Neuron (in vitro differentiated cells): Measurements from ENCODE around the gene FOXF2.
A peak's percentile ranks its signal among the peaks of the same experiment; 100 is the strongest.

Experiments
- H2AFZ ChIP-seq: one replicate; pipeline ENCODE4 v1.6.1; 2013; ENCODE audit warnings: low read depth, mild to moderate bottlenecking, inconsistent platforms, low read length, moderate library complexity
- H3K27me3 ChIP-seq: one replicate; pipeline ENCODE4 v1.6.1; 2013; ENCODE audit warnings: low read length; ENCODE audit not compliant: insufficient read depth
- H3K36me3 ChIP-seq: one replicate; pipeline ENCODE4 v1.6.1; 2013; ENCODE audit warnings: low read length; ENCODE audit not compliant: insufficient read depth
- H3K4me1 ChIP-seq: one replicate; pipeline ENCODE4 v1.6.1; 2013; ENCODE audit warnings: low read length; ENCODE audit not compliant: insufficient read depth
- H3K4me3 ChIP-seq: 2 replicates; pipeline ENCODE4 v1.5.1; 2013; ENCODE audit warnings: mild to moderate bottlenecking, low read length, moderate library complexity
- H3K9me3 ChIP-seq: one replicate; pipeline ENCODE4 v1.6.1; 2013; ENCODE audit warnings: low read length

The FOXF2 gene

DNA sequence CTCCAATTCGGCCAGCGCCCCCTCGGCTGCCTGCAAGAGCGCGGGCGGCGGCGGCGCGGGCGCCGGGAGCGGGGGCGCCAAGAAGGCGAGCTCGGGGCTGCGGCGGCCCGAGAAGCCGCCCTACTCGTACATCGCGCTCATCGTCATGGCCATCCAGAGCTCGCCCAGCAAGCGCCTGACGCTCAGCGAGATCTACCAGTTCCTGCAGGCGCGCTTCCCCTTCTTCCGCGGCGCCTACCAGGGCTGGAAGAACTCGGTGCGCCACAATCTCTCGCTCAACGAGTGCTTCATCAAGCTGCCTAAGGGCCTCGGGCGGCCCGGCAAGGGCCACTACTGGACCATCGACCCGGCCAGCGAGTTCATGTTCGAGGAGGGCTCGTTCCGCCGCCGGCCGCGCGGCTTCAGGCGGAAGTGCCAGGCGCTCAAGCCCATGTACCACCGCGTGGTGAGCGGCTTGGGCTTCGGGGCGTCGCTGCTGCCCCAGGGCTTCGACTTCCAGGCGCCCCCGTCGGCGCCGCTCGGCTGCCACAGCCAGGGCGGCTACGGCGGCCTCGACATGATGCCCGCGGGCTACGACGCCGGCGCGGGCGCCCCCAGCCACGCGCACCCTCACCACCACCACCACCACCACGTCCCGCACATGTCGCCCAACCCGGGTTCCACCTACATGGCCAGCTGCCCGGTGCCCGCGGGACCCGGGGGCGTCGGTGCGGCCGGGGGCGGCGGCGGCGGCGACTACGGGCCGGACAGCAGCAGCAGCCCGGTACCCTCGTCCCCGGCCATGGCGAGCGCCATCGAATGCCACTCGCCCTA, 963 bp downstream of the FOXF2 start:
- peak overlapping the region; percentile 48 for H2AFZ ChIP-seq
- peak overlapping the region; percentile 32 for H3K4me3 ChIP-seq
- no peaks in the 10 kb centered on the region for H3K9me3 ChIP-seq

DNA sequence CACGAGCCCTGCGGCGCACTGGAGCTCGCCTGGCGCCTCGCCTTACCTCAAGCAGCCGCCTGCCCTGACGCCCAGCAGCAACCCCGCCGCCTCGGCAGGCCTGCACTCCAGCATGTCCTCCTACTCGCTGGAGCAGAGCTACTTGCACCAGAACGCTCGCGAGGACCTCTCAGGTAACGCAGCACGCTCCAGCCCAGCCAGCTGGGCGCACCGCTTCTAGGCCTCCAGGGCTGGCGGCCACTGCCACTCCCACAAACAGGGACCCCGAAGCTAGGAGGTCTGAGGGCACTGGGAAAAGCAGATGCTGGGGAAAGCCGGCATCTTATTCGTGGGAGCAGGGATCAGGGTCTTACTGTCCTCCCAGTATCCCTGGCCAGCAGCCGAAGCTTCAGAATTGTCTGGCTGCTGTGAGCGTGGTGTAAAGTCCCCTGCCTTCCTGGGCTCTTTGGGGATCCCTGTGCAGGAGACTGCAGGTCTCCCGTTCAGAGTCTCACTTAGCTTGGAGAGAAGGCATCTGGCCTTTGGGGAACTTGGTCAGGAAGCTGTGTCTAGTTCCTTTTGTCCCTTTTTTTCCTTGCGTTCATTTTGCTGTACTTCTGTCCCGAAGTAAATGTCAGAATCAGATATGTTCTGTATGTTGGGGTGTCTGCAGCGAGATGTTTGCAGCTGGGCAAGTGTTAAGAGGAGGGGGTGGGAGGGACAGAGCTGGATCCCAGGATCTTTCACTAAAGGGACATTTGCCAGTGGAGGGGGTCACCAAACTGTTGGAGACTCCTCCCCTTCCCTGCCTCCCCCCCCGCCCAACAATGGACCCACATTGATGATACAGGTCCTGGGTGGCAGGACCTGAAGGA, 1.8 kb downstream of the FOXF2 start:
- peaks cover 14% of the 10 kb centered on the region for H3K4me1 ChIP-seq
- no peak overlapping the region for H3K4me3 ChIP-seq
- peaks cover 66% of the 10 kb centered on the region for H3K27me3 ChIP-seq

More for the DNA sequence above, 963 bp downstream of the FOXF2 start:
- Histone ChIP-seq H3K36me3 (no peaks in the 10 kb centered on the region), H3K27me3 (peaks cover 74% of the 10 kb centered on the region), H3K4me1 (peaks cover 14% of the 10 kb centered on the region)

DNA sequence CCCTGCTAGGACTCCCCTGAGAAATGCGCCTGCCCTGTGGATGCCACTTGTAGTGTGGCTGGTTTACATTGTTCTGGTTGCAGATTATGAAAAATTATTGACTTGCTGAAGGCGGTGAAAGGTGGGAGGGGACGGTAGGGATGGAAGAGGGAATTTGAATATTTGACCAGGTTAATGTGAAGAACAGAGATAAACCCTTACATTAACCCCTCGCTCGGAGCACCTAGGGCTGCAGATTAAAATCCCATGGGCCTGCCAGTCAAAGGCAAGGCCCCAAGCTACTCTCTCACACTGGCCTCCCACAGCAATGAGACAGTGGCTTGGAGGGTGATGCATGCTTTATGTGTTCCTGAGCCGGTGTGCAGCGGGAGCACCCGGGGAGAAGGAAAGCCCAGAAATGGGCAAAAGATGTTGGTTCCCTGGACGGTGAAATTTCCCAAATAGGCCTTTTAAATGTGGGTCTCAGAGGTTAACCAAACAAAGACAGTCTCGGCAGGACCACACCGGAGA, 2.5 kb downstream of the FOXF2 start:
- Histone ChIP-seq H2AFZ (no peak overlapping the region), H3K27me3 (peaks cover 59% of the 10 kb centered on the region), H3K4me1 (peaks cover 14% of the 10 kb centered on the region), H3K9me3 (no peaks in the 10 kb centered on the region), H3K4me3 (no peak overlapping the region), H3K36me3 (no peaks in the 10 kb centered on the region)

More for the DNA sequence above, 1.8 kb downstream of the FOXF2 start:
- no peaks in the 10 kb centered on the region for H3K36me3 ChIP-seq
- no peaks in the 10 kb centered on the region for H3K9me3 ChIP-seq
- H2AFZ ChIP-seq = no peak overlapping the region

GRCh38 chr6:1392813-1393640, 3.7 kb downstream of the FOXF2 start:
- Histone ChIP-seq H2AFZ (no peak overlapping the region), H3K27me3 (peaks cover 50% of the 10 kb centered on the region), H3K4me1 (peaks cover 12% of the 10 kb centered on the region), H3K4me3 (no peak overlapping the region), H3K36me3 (no peaks in the 10 kb centered on the region), H3K9me3 (no peaks in the 10 kb centered on the region)

DNA sequence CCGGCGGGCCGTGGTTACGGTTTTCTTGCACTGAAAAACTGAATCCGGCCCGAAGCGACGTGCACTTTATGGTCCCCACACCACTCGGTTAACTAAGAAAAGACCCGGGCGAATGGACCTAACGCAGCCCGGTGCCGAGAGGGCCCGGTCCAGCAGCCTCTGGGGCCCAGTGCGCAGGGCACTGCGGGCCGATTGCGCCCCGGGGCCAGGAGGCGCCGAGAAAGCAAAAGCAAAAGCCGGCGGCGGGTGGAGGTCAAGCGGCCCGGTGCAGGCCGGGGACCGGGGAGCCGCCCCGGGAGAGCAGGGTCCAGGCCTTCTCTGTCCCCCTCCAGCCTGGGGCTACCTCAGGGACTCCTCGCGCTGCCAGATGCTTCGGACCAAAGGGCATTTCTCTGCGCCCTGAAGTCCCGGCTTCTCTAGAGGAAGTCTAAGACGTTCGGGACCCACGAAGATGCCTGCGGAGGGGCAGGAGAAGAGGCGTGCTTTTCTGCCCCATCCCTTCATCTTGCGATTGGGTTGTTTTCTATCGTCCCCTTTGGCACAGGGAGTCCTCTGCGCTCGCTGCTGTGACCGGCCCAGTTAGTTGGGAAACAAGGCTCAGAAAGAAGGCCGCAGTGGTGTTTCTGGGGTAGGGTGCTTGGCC, 4.4 kb downstream of the FOXF2 start:
- Histone ChIP-seq H3K4me3 (no peak overlapping the region), H3K4me1 (peaks cover 11% of the 10 kb centered on the region), H3K27me3 (peaks cover 43% of the 10 kb centered on the region), H3K9me3 (no peaks in the 10 kb centered on the region), H3K36me3 (no peaks in the 10 kb centered on the region), H2AFZ (no peak overlapping the region)

- Histone ChIP-seq H3K9me3 (no peaks in the 10 kb centered on the region), H3K27me3 (peaks cover 42% of the 10 kb centered on the region), H3K36me3 (no peaks in the 10 kb centered on the region), H2AFZ (no peak overlapping the region), H3K4me3 (no peak overlapping the region), H3K4me1 (peaks cover 11% of the 10 kb centered on the region)
Observed at GRCh38 chr6:1394514-1395463, 5.4 kb downstream of the FOXF2 start.

- H3K36me3 ChIP-seq = no peaks in the 10 kb centered on the region
- no peaks in the 10 kb centered on the region for H3K9me3 ChIP-seq
- peaks cover 11% of the 10 kb centered on the region for H3K4me1 ChIP-seq
- no peak overlapping the region for H2AFZ ChIP-seq
- peaks cover 39% of the 10 kb centered on the region for H3K27me3 ChIP-seq
- H3K4me3 ChIP-seq = no peak overlapping the region
Observed at GRCh38 chr6:1395506-1395905, 6.1 kb downstream of the FOXF2 start.

DNA sequence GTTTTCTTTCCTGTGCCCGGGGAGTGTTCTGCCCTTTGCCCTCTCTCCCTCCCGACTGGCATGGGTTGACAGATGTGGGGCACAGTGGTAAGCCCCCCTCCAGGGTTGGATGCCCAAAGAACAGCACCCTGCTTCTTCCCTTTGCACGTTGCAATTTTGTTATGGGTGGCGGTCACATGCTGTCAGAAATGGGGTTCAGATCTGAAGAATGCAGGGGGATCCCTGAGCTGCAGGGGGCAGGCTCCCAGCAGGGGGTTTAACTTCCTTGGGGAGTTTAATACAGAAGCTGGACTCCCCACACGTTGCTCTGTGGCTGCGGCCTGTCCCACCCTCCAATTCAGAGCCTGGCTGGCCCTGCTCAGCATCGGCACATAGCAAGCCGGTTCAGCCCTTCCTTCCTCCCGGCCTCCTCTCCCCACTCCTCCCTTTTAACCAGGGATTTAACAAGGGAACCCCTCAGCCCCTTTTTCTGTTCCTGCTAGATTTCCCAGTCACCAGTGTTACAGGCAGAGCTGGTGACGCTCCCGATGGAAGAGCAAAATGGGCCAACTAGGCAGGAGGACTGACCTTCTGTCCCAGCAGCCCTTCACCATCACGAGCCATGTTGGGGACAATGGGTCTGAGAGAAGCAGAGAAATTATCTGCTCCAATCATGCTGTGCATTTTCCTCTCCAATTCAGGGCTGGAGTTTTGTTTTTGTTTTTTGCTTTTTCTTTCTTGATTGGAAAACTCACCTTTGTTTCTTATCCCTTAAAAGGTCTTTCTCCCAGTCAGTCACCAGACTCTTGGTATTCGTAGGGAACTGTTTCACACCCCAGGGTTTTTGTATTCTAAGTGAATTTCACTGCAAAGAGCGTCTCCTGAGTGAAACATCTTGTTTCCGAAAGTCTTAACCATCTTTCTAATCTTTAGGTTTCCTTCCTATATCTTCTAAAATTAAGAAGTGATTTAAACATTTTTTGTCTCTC, 6.8 kb downstream of the FOXF2 start:
- Histone ChIP-seq H3K36me3 (no peaks in the 10 kb centered on the region), H3K9me3 (no peaks in the 10 kb centered on the region), H3K4me1 (peaks cover 10% of the 10 kb centered on the region), H3K4me3 (no peak overlapping the region), H2AFZ (no peak overlapping the region), H3K27me3 (peaks cover 32% of the 10 kb centered on the region)

GRCh38 chr6:1396952-1397868, 7.8 kb downstream of the FOXF2 start:
- Histone ChIP-seq H3K4me1 (peaks cover 5% of the 10 kb centered on the region), H3K27me3 (peaks cover 22% of the 10 kb centered on the region), H3K4me3 (no peak overlapping the region), H3K9me3 (no peaks in the 10 kb centered on the region), H3K36me3 (no peaks in the 10 kb centered on the region), H2AFZ (no peak overlapping the region)

DNA sequence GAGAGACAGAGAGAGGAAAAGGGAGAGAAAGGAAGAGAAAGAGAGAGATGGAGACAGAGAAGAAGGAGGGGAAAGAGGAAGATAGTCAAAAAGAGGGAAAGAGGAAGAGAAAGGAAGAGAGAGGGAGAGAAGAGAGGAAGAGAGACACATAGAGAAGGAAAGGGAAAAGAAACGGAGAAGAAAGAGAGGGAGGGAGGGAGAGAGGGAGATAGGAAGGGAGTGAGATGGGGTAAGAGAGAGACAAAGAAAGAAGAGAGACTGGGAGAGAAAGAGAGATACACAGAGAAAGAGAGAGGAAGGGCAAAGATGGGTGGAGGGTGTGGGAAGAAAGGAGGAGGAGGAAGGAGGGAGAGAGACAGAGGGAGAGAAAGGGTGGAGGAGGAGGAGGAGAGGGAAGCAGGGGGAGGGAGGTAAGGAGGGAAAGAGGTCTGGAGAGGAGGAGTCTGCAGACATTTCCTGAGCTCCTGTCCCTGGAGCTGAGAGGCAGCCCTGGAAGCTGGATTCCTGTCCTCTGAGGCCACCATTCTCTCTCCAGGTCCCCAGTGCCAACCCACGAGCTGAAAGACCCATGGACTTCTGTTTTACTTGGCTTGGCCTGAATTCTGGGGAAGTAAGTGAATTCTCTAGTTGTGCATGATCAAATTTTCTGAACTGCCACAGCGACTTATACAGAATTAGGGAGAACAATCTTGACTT, 9.9 kb downstream of the FOXF2 start:
- Histone ChIP-seq H3K4me3 (no peak overlapping the region), H2AFZ (no peak overlapping the region), H3K36me3 (no peaks in the 10 kb centered on the region), H3K27me3 (peaks cover 4% of the 10 kb centered on the region), H3K4me1 (no peaks in the 10 kb centered on the region), H3K9me3 (no peaks in the 10 kb centered on the region)
